OCI-LY3 (cell line): ENCODE results near the gene NECAB3.

Experiments used
- H2AFZ ChIP-seq: fragments of 200-600, 300-600 bp; shearing (Covaris generic); 2 replicates; pipeline ENCODE4 v1.6.0; 2014; ENCODE audit warnings: antibody characterized with exemption, low read depth, low read length
- H3K27ac ChIP-seq: fragments of 200-600, 300-600 bp; sonication (generic); 2 replicates; pipeline ENCODE4 v1.5.1; 2014; ENCODE audit warnings: mild to moderate bottlenecking, low read length, moderate library complexity, mixed read lengths
- H3K27me3 ChIP-seq: fragments of 200-600, 300-600 bp; sonication (generic); 2 replicates; pipeline ENCODE4 v1.6.1; 2014; ENCODE audit warnings: low read depth, low read length, mixed read lengths
- H3K36me3 ChIP-seq: fragments of 200-600, 300-600 bp; sonication (generic); replicated peaks from 2 replicates; pipeline ENCODE3; 2014; ENCODE audit warnings: low read depth, low read length, mixed read lengths
- H3K4me1 ChIP-seq: fragments of 300-600, 200-600 bp; sonication (generic); 2 replicates; pipeline ENCODE4 v1.6.1; 2014; ENCODE audit warnings: low read length, mixed read lengths
- H3K4me2 ChIP-seq: fragments of 200-600, 300-600 bp; sonication (generic); 2 replicates; pipeline ENCODE4 v1.6.1; 2014; ENCODE audit warnings: low read length, mixed read lengths
- H3K4me3 ChIP-seq: fragments of 300-600, 200-600 bp; sonication (generic); 2 replicates; pipeline ENCODE4 v1.5.1; 2014; ENCODE audit warnings: antibody characterized with exemption, mild to moderate bottlenecking, low read length, moderate library complexity
- H3K79me2 ChIP-seq: fragments of 300-600, 200-600 bp; shearing (Covaris generic); 2 replicates; pipeline ENCODE4 v1.6.1; 2014; ENCODE audit warnings: mild to moderate bottlenecking, low read length, mixed read lengths
- H3K9ac ChIP-seq: fragments of 300-600, 200-600 bp; shearing (Covaris generic); 2 replicates; pipeline ENCODE4 v1.6.0; 2014; ENCODE audit warnings: mild to moderate bottlenecking, low read length, moderate library complexity
- H3K9me3 ChIP-seq: fragments of 200-600, 300-600 bp; shearing (Covaris generic); 2 replicates; pipeline ENCODE4 v1.6.1; 2014; ENCODE audit warnings: low read length, mixed read lengths; ENCODE audit not compliant: insufficient read depth
- H4K20me1 ChIP-seq: fragments of 200-600, 300-600 bp; sonication (generic); 2 replicates; pipeline ENCODE4 v1.6.1; 2016; ENCODE audit warnings: low read length, mixed read lengths; ENCODE audit not compliant: insufficient read depth
- CTCF ChIP-seq: fragments of 200-600, 300-600 bp; sonication (generic); IDR thresholded peaks from 2 replicates; pipeline ENCODE4 v1.5.1; 2014; ENCODE audit warnings: antibody characterized with exemption, low read length, low read depth
- EZH2phosphoT487 ChIP-seq: fragments of 200-600 bp; shearing (Covaris generic); IDR thresholded peaks from 2 replicates; pipeline ENCODE4 v1.6.1; 2018; ENCODE audit warnings: antibody characterized with exemption, mixed run types, low read depth

NECAB3 gene

GRCh38 chr20:33677991-33678702, 3.9 kb upstream of the NECAB3 start:
- peaks cover 15% of the 10 kb centered on the region for H3K4me1 ChIP-seq
- H4K20me1 ChIP-seq, result peaks cover 80% of the 10 kb centered on the region
- peaks cover 35% of the 10 kb centered on the region for H3K79me2 ChIP-seq
- H3K4me3 ChIP-seq, result no peak overlapping the region
- no peaks in the 10 kb centered on the region for H3K9me3 ChIP-seq
- H3K36me3 ChIP-seq, result peaks cover 50% of the 10 kb centered on the region
- no peaks in the 10 kb centered on the region for H3K27me3 ChIP-seq
- H2AFZ ChIP-seq, result no peak overlapping the region
- H3K27ac ChIP-seq, result no peak overlapping the region
- H3K9ac ChIP-seq, result no peak overlapping the region
- no peak overlapping the region for H3K4me2 ChIP-seq
- no peak for TF ChIP-seq EZH2phosphoT487
- no peak for TF ChIP-seq CTCF

GRCh38 chr20:33676652-33677645, 2.7 kb upstream of the NECAB3 start:
- H3K9ac ChIP-seq, result no peak overlapping the region
- H3K27ac ChIP-seq, result no peak overlapping the region
- peaks cover 68% of the 10 kb centered on the region for H4K20me1 ChIP-seq
- no peak overlapping the region for H3K4me3 ChIP-seq
- no peaks in the 10 kb centered on the region for H3K27me3 ChIP-seq
- no peak overlapping the region for H2AFZ ChIP-seq
- H3K36me3 ChIP-seq, result peaks cover 41% of the 10 kb centered on the region
- no peaks in the 10 kb centered on the region for H3K9me3 ChIP-seq
- peaks cover 23% of the 10 kb centered on the region for H3K79me2 ChIP-seq
- TF ChIP-seq CTCF (no peak), EZH2phosphoT487 (no peak)
- no peak overlapping the region for H3K4me2 ChIP-seq
- H3K4me1 ChIP-seq, result peaks cover 16% of the 10 kb centered on the region

GRCh38 chr20:33676121-33676520, 1.9 kb upstream of the NECAB3 start:
- no peak overlapping the region for H3K4me3 ChIP-seq
- H3K27ac ChIP-seq, result no peak overlapping the region
- H3K79me2 ChIP-seq, result peaks cover 15% of the 10 kb centered on the region
- TF ChIP-seq CTCF (no peak), EZH2phosphoT487 (no peak)
- H3K4me2 ChIP-seq, result no peak overlapping the region
- peaks cover 60% of the 10 kb centered on the region for H4K20me1 ChIP-seq
- H3K27me3 ChIP-seq, result no peaks in the 10 kb centered on the region
- H3K4me1 ChIP-seq, result peaks cover 16% of the 10 kb centered on the region
- no peak overlapping the region for H2AFZ ChIP-seq
- H3K9ac ChIP-seq, result no peak overlapping the region
- peaks cover 41% of the 10 kb centered on the region for H3K36me3 ChIP-seq
- H3K9me3 ChIP-seq, result no peaks in the 10 kb centered on the region
